Stimulated activated CD4-positive, alpha-beta T cell treated with anti-CD3 and anti-CD28 coated beads, Interleukin-4, amount 100 ng/mL, for 4 hours (primary cell): Measurements from ENCODE around the gene COL4A2.

Source experiments
- DNase-seq, 2 experiments: peaks; one replicate each; pipeline ENCODE4 v3.0.0-alpha.2; 2020

COL4A2 gene

GRCh38 chr13:110423689-110424302 is 116.7 kb downstream of the COL4A2 start:
- DNase-seq, result no peak

- no peak for DNase-seq
These were observed 117.7 kb downstream of the COL4A2 start for GRCh38 chr13:110424569-110425443.

GRCh38 chr13:110425444-110425780 is 118.3 kb downstream of the COL4A2 start:
- no peak for DNase-seq

GRCh38 chr13:110426735-110427134 is 119.7 kb downstream of the COL4A2 start:
- no peak for DNase-seq

- no peak for DNase-seq
These were observed 121.2 kb downstream of the COL4A2 start for GRCh38 chr13:110428313-110428712.

- DNase-seq, result no peak
These were observed 123.6 kb downstream of the COL4A2 start for GRCh38 chr13:110430391-110431336.

GRCh38 chr13:110431425-110432294 is 124.6 kb downstream of the COL4A2 start:
- no peak for DNase-seq

GRCh38 chr13:110432522-110432921 is 125.4 kb downstream of the COL4A2 start:
- no peak for DNase-seq

- no peak for DNase-seq
These were observed 125.9 kb downstream of the COL4A2 start for GRCh38 chr13:110433014-110433413.

- no peak for DNase-seq
These were observed 127.5 kb downstream of the COL4A2 start for GRCh38 chr13:110434629-110435028.

- no peak for DNase-seq
These were observed 128.2 kb downstream of the COL4A2 start for GRCh38 chr13:110435331-110435730.

GRCh38 chr13:110436276-110436675 is 129.2 kb downstream of the COL4A2 start:
- DNase-seq, result no peak

GRCh38 chr13:110436786-110437370 is 129.8 kb downstream of the COL4A2 start:
- DNase-seq, result no peak

GRCh38 chr13:110438211-110438610 is 131.1 kb downstream of the COL4A2 start:
- no peak for DNase-seq

GRCh38 chr13:110438776-110439175 is 131.7 kb downstream of the COL4A2 start:
- no peak for DNase-seq

GRCh38 chr13:110440946-110441731 is 134.1 kb downstream of the COL4A2 start:
- DNase-seq, result no peak

- DNase-seq, result no peak
These were observed 136.0 kb downstream of the COL4A2 start for GRCh38 chr13:110442930-110443621.

GRCh38 chr13:110443622-110444225 is 136.6 kb downstream of the COL4A2 start:
- DNase-seq, result no peak

GRCh38 chr13:110444226-110444653 is 137.2 kb downstream of the COL4A2 start:
- DNase-seq, result no peak

- no peak for DNase-seq
These were observed 138.1 kb downstream of the COL4A2 start for GRCh38 chr13:110445183-110445582.
